Cardiac fibroblast (primary cell): Measurements from ENCODE around the gene TOB2.
"Not testable (repeated sequence)": the region's sequence is repeated elsewhere in the genome, so short reads cannot be mapped to it uniquely, and the experiment has no call there.

ENCODE experiments used
- DNase-seq, 2 donors: peaks; one replicate each; pipeline versions ENCODE4 v3.0.0 to v3.0.0-alpha.2; 2010; ENCODE audit warnings: low read depth in 2 of 2
- H3K4me3 ChIP-seq, 2 donors: replicated peaks in 1 of 2; 1 replicate in 1 of 2; 2 replicates in 1 of 2; pipeline ENCODE4 v1.5.1; 2011; ENCODE audit warnings: low read depth in 2 of 2, low read length in 2 of 2, mild to moderate bottlenecking in 2 of 2, moderate library complexity in 1 of 2
- TF ChIP-seq, protein P1 (sequence below): IDR thresholded peaks from one replicate; pipeline ENCODE4 v1.5.1; 2011; ENCODE audit warnings: low read depth, mild to moderate bottlenecking, low read length, inconsistent platforms

TOB2 gene

DNA sequence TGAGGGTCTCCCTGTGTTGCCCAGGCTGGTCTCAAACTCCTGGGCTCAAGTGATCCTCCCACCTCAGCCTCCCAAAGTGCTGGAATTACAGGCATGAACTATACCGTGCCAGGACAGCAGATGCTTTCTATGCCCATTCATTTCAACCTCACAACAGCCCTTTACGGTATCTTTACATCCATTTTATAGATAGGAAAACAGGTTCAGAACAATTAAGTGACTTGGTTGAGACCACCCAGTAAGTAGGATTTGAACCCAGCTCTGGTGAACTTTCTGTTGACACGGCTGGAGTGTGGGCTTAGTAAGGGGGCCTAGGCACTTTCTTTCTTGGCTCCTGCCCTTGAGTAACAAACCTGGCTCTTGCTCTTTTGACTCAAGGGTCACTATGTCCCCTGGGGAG, 39.2 kb downstream of the TOB2 start:
- TF ChIP-seq, protein P1, sequence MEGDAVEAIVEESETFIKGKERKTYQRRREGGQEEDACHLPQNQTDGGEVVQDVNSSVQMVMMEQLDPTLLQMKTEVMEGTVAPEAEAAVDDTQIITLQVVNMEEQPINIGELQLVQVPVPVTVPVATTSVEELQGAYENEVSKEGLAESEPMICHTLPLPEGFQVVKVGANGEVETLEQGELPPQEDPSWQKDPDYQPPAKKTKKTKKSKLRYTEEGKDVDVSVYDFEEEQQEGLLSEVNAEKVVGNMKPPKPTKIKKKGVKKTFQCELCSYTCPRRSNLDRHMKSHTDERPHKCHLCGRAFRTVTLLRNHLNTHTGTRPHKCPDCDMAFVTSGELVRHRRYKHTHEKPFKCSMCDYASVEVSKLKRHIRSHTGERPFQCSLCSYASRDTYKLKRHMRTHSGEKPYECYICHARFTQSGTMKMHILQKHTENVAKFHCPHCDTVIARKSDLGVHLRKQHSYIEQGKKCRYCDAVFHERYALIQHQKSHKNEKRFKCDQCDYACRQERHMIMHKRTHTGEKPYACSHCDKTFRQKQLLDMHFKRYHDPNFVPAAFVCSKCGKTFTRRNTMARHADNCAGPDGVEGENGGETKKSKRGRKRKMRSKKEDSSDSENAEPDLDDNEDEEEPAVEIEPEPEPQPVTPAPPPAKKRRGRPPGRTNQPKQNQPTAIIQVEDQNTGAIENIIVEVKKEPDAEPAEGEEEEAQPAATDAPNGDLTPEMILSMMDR, result no peak
- DNase-seq, result no peak
- no peak overlapping the region for H3K4me3 ChIP-seq

DNA sequence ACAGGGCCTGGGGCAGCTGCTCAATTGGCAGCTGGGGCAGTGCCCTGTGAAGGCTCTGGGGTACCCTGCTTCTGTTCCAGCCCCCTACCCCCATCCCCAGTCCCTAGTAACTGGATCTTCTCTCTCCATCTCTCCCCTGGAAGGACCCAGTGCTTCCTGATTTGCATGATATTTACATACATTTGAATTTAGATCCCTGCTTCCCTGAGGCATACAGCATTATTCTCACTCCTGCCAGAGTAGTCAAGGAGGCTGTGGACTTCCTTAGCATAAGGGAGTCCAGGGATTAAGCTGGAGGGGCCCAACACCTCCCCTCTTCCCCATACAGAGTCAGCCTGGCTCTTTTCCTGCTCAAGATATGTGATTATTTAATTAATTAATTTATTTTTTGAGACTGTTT, 40.2 kb downstream of the TOB2 start:
- DNase-seq, result no peak
- no peak overlapping the region for H3K4me3 ChIP-seq
- TF ChIP-seq, protein P1, result no peak

DNA sequence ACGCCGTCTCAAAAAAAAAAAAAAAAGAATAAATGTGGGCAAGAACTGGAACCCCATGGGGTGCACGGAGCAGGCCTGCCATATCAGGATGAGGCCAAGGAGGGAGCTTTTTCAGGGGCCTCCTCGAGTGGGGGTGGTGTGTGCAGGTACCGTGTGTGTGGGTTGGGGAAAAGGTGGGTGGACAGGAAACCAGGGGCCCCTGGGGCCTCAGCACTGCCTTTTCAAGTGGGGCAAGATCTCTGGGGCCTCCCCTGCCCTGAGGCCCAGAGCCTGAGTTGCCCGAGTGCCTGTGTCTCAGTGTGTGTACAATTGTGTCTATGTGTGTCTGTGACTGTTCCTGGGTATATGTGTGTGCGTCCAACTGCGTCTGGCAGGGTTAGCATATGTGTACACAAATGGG, 41.0 kb downstream of the TOB2 start:
- TF ChIP-seq, protein P1, result no peak
- no peak for DNase-seq
- no peak overlapping the region for H3K4me3 ChIP-seq

DNA sequence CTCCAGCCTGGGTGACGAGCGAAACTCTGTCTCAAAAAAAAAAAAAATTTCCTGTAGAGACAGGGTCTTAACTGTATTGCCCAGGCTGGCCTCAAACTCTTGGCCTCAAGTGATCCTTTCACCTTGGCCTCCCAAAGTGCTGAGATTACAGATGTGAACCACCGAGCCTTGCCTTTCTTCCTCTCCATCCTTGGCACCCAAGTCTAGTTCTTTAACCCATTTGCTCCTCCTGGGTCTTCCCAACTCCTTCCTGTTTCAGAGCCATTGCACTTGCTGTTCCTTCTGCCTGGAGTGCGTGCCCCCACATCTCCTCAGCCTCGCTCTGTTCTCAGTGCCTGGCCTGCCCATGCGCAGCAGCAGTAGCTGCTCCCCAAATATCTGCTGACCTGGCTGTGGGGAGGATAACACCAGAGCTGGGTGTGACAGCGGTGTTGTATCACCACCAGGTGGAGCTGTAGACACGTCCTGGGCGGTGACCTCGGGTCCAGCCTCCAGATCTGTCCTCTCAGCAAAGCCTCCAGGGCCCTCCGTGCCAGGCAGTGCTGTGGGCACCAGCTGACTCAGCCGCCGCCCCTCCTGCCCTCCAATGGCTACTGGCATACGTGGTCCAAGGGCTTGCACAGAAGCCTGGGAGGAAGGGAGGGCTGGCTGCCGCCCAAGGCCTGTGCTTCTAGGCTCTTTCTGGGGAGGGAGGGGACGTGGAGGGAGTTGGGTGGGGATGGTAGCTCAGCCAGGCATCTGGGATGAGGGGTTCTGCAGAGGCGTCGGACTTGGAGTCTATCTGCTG, 42.9 kb downstream of the TOB2 start:
- no peak overlapping the region for H3K4me3 ChIP-seq
- TF ChIP-seq, protein P1, result peak; percentile 95
- peak; percentile 87 to 91 for DNase-seq

DNA sequence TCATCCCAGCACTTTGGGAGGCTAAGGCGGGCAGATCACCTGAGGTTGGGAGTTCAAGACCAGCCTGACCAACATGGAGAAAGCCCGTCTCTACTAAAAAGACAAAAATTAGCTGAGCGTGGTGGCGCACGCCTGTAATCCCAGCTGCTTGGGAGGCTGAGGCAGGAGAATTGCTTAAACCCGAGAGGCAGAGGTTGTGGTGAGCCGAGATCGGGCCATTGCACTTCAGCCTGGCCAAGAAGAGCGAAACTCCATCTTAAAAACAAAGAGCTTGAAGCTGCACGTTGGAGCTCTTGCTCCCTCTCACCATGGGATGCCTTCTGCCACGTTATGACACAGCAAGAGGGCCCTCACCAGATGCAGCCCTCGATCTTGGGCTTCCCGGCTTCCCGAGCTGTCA, 43.8 kb downstream of the TOB2 start:
- not testable (repeated sequence) for DNase-seq, H3K4me3 ChIP-seq

DNA sequence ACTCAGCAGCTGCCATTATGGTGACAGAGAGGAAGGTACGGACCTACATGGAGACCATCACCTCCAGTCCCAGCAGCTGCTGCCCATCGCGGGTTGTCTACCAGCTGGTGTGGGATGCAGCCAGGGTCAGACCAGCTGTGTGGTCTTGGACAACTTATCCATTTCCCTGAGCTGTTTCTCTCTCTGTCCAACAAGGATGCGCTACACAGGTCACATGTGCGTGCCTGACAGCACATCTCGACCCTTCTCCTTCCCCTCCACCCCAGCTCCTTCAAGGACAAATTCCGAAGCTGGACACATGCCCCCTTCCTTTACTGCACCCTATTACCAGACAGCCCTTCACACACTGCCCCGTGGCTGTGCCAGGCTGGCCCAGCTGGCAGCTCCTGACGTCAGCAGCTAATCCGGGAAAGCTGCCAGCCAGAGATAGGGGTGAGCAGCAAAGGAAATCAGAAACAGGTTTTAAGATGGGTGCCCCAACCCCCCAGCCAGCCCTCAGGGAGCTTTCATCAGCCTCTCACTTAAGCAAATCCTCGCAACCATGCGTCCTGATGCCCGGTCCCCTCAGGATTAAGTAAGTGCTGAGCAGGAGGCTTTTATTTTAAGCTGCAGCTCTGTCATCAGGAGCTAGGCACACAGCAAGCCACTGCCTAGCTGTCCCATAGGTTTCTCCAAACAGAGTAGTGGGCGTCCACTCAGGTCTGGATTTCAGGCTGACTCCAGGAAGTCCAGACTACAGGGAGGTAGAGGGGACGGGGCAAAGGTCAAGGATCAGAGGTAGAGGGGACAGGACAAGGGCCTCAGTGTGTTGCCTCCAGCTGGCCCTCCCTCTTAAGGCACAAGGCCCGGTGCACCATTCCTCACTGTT, 44.6 kb downstream of the TOB2 start:
- TF ChIP-seq, protein P1, result no peak
- no peak overlapping the region for H3K4me3 ChIP-seq
- DNase-seq, result peak; percentile 38 to 88

DNA sequence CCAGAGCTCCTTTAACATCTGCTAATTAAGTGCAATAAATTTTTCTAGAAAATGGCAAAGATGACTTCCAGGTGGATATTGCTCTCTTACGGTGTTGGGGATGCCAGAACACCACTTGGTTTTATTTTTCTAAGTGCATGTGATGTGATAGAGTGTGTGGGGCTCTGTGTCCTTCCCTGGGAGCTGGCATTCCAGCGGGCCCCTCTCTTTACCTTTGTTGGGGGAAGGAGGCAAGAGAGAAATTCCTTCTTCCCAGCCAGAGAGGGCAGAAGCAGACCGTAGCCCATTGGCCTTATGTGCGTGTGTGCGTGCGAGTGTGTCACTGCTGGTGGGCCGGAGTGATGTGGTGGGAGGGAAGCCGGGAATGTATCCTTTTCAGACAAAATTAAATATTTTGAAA, 47.7 kb downstream of the TOB2 start:
- no peak overlapping the region for H3K4me3 ChIP-seq
- DNase-seq, result no peak
- TF ChIP-seq, protein P1, result no peak
